Measurements from ENCODE around the gene CBLB. TPM values are rescaled to one million over a fixed set of nuclear protein-coding genes. Genes with fewer than 3 reads are reported as not detected.

The CBLB gene
- total RNA-seq, 1 experiment from 2014 or later, result 8.6 TPM

GRCh38 chr3:105837947-105838346 lies 30.9 kb downstream of the CBLB start:
- Histone ChIP-seq H3K27ac (ENCODE audit: low read length) (no peak overlapping the region), H3K27me3 (ENCODE audit: control insufficient read depth, insufficient read depth, low read length) (no peaks in the 10 kb centered on the region), H3K4me1 (ENCODE audit: control insufficient read depth, insufficient read depth, low read length) (no peaks in the 10 kb centered on the region), H3K36me3 (ENCODE audit: control insufficient read depth, insufficient read depth, low read length) (no peaks in the 10 kb centered on the region), H3K9me3 (ENCODE audit: control insufficient read depth, insufficient read depth, low read depth, low read length) (no peaks in the 10 kb centered on the region), H3K4me3 (ENCODE audit: low read depth in 2 of 2, low read length in 2 of 2) (no peak overlapping the region)
- ChIA-PET POLR2A (no interaction called here), CTCF (interaction anchor here (0.7 kb wide), 1 partner anchor 9 kb away, joined by 3 read pairs; no protein-coding TSS in a partner anchor)
- BruUV-seq (replicated peaks), result no TSS peak
- intact Hi-C loops (cut with micrococcal nuclease; ENCODE audit: unreplicated experiment), result no loop called here
- TF ChIP-seq POLR2AphosphoS5 (IDR thresholded peaks at IDR 0.05; ENCODE audit: low read depth, low read length) (no peak), TCF7L2 (IDR thresholded peaks at IDR 0.05; ENCODE audit: low read depth, low read length) (no peak), SIN3A (IDR thresholded peaks at IDR 0.05; ENCODE audit: borderline replicate concordance, insufficient read depth, low read depth, low read length) (no peak), REST (IDR thresholded peaks at IDR 0.05; ENCODE audit: insufficient read depth in 1 of 2, low read depth in 2 of 2, low read length in 1 of 2) (no peak)
- TF ChIP-seq, protein P1, sequence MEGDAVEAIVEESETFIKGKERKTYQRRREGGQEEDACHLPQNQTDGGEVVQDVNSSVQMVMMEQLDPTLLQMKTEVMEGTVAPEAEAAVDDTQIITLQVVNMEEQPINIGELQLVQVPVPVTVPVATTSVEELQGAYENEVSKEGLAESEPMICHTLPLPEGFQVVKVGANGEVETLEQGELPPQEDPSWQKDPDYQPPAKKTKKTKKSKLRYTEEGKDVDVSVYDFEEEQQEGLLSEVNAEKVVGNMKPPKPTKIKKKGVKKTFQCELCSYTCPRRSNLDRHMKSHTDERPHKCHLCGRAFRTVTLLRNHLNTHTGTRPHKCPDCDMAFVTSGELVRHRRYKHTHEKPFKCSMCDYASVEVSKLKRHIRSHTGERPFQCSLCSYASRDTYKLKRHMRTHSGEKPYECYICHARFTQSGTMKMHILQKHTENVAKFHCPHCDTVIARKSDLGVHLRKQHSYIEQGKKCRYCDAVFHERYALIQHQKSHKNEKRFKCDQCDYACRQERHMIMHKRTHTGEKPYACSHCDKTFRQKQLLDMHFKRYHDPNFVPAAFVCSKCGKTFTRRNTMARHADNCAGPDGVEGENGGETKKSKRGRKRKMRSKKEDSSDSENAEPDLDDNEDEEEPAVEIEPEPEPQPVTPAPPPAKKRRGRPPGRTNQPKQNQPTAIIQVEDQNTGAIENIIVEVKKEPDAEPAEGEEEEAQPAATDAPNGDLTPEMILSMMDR (IDR thresholded peaks at IDR 0.05), result no peak
- DNase-seq (ENCODE audit: low read depth, low spot score) (no peak), ATAC-seq (no peak)
- in situ Hi-C loops (cut with HindIII; ENCODE audit: low pct_unique_long_range_greater_than_20kb, low sequenced_read_pairs), result no loop called here

GRCh38 chr3:105837143-105837740 lies 31.6 kb downstream of the CBLB start:
- ChIA-PET POLR2A (no interaction called here), CTCF (interaction anchor here (0.7 kb wide), 1 partner anchor 8 kb away, joined by 3 read pairs; no protein-coding TSS in a partner anchor)
- Histone ChIP-seq H3K27ac (ENCODE audit: low read length) (no peak overlapping the region), H3K27me3 (ENCODE audit: control insufficient read depth, insufficient read depth, low read length) (no peaks in the 10 kb centered on the region), H3K36me3 (ENCODE audit: control insufficient read depth, insufficient read depth, low read length) (no peaks in the 10 kb centered on the region), H3K9me3 (ENCODE audit: control insufficient read depth, insufficient read depth, low read depth, low read length) (no peaks in the 10 kb centered on the region), H3K4me1 (ENCODE audit: control insufficient read depth, insufficient read depth, low read length) (no peaks in the 10 kb centered on the region), H3K4me3 (ENCODE audit: low read depth in 2 of 2, low read length in 2 of 2) (no peak overlapping the region)
- TF ChIP-seq, protein P1 (IDR thresholded peaks at IDR 0.05), result no peak
- TF ChIP-seq POLR2AphosphoS5 (IDR thresholded peaks at IDR 0.05; ENCODE audit: low read depth, low read length) (no peak), SIN3A (IDR thresholded peaks at IDR 0.05; ENCODE audit: borderline replicate concordance, insufficient read depth, low read depth, low read length) (no peak), REST (IDR thresholded peaks at IDR 0.05; ENCODE audit: insufficient read depth in 1 of 2, low read depth in 2 of 2, low read length in 1 of 2) (no peak), TCF7L2 (IDR thresholded peaks at IDR 0.05; ENCODE audit: low read depth, low read length) (no peak)
- in situ Hi-C loops (cut with HindIII; ENCODE audit: low pct_unique_long_range_greater_than_20kb, low sequenced_read_pairs) (no loop called here), intact Hi-C loops (cut with micrococcal nuclease; ENCODE audit: unreplicated experiment) (no loop called here)
- DNase-seq (ENCODE audit: low read depth, low spot score) (no peak), ATAC-seq (no peak)
- BruUV-seq (replicated peaks), result no TSS peak
